ENCODE measurements around the gene KIF25.

Gene KIF25

GRCh38 chr6:167953551-167953950 lies 43.9 kb upstream of the KIF25 start:
- POLR2A ChIA-PET, result no interaction called here
- DNase-seq (ENCODE audit: extremely low spot score), result no peak
- CTCF ChIA-PET, result no interaction called here
- TF ChIP-seq, protein P1, sequence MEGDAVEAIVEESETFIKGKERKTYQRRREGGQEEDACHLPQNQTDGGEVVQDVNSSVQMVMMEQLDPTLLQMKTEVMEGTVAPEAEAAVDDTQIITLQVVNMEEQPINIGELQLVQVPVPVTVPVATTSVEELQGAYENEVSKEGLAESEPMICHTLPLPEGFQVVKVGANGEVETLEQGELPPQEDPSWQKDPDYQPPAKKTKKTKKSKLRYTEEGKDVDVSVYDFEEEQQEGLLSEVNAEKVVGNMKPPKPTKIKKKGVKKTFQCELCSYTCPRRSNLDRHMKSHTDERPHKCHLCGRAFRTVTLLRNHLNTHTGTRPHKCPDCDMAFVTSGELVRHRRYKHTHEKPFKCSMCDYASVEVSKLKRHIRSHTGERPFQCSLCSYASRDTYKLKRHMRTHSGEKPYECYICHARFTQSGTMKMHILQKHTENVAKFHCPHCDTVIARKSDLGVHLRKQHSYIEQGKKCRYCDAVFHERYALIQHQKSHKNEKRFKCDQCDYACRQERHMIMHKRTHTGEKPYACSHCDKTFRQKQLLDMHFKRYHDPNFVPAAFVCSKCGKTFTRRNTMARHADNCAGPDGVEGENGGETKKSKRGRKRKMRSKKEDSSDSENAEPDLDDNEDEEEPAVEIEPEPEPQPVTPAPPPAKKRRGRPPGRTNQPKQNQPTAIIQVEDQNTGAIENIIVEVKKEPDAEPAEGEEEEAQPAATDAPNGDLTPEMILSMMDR (IDR thresholded peaks at IDR 0.05; ENCODE audit: control extremely low read depth, extremely low read depth, low read depth, missing control alignments), result no peak

- ChIA-PET POLR2A (no interaction called here), CTCF (no interaction called here)
- no peak for DNase-seq (ENCODE audit: extremely low spot score)
- TF ChIP-seq, protein P1 (IDR thresholded peaks at IDR 0.05; ENCODE audit: control extremely low read depth, extremely low read depth, low read depth, missing control alignments), result no peak
Measured at GRCh38 chr6:167954151-167954550, 43.3 kb upstream of the KIF25 start.

GRCh38 chr6:167956491-167956890 lies 41.0 kb upstream of the KIF25 start:
- TF ChIP-seq, protein P1 (IDR thresholded peaks at IDR 0.05; ENCODE audit: control extremely low read depth, extremely low read depth, low read depth, missing control alignments), result no peak
- ChIA-PET POLR2A (no interaction called here), CTCF (no interaction called here)
- no peak for DNase-seq (ENCODE audit: extremely low spot score)

DNA sequence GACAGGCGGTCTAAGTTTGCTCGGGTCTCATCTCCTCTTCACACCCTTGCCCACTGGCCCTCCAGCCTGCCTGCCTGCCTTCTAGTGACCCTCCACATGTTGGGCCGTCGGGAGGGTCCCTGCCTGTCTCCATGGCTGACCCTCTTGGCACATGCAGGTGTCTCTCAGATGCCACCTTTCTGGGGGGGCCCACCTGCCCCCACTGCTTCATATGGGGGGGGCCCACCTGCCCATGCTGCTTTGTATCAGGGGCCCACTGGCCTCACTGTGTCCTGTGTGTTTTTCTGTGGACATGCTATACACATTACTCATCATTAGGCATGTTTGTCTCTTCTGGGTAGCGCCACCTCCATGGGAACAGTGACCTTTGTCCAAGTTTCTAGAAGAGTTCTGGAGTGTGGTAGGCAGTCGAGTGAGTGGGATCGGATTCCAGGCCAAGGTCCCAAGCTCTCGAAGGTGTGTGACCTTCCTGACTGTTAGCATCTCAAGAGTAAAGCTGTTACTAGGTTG lies 40.4 kb upstream of the KIF25 start:
- ChIA-PET POLR2A (no interaction called here), CTCF (no interaction called here)
- TF ChIP-seq, protein P1 (IDR thresholded peaks at IDR 0.05; ENCODE audit: control extremely low read depth, extremely low read depth, low read depth, missing control alignments), result no peak
- DNase-seq (ENCODE audit: extremely low spot score), result no peak

- POLR2A ChIA-PET, result no interaction called here
- TF ChIP-seq, protein P1 (IDR thresholded peaks at IDR 0.05; ENCODE audit: control extremely low read depth, extremely low read depth, low read depth, missing control alignments), result no peak
- CTCF ChIA-PET, result interaction anchor here (0.9 kb wide), 2 partner anchors 10 to 11 kb away, joined by 3 read pairs; no protein-coding TSS in a partner anchor
- no peak for DNase-seq (ENCODE audit: extremely low spot score)
Measured at GRCh38 chr6:167957626-167958025, 39.8 kb upstream of the KIF25 start.

DNA sequence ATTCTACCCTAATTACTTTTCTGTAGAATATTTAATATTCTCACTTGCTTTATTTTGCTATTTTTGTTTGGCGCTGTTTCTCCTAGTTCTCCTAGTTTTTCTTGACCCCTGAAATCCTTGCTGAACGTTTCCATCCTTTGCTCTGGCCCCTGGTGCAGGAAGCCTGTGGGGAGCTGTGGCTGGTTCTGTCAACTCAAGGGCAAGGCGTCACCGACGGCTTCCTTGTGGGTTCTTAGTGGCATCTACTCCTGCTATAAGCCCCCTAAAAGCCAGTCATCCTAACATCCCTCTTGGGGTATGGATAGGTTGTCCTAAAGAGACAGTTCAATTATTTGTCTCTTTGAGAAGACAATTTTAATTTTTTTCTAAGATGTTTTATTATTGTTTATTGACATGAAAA lies 36.9 kb upstream of the KIF25 start:
- DNase-seq (ENCODE audit: extremely low spot score), result no peak
- ChIA-PET POLR2A (no interaction called here), CTCF (interaction anchor here (1.4 to 2.2 kb wide), 2 partner anchors 10 to 12 kb away, joined by 4 to 5 read pairs; no protein-coding TSS in a partner anchor)
- TF ChIP-seq, protein P1 (IDR thresholded peaks at IDR 0.05; ENCODE audit: control extremely low read depth, extremely low read depth, low read depth, missing control alignments), result no peak

All from GM10248 (cell line).